HEK293 (cell line): ENCODE data around the gene HIF1AN.

Source experiments
- CTCF ChIP-seq: fragments of 450-650 bp; formaldehyde crosslinking; IDR thresholded peaks from 2 replicates; pipeline ENCODE4 v1.5.1; 2016; ENCODE audit warnings: missing biosample characterization, missing genetic modification characterization
- TCF7L2 ChIP-seq: IDR thresholded peaks from 2 replicates; pipeline ENCODE4 v1.6.1; 2011; ENCODE audit warnings: low read depth, mild to moderate bottlenecking, inconsistent platforms, low read length, moderate library complexity, borderline replicate concordance
- ZBTB49 ChIP-seq: fragments of 450-650 bp; formaldehyde crosslinking; IDR thresholded peaks from 2 replicates; pipeline ENCODE4 v1.5.1; 2016; ENCODE audit warnings: missing biosample characterization, missing genetic modification characterization, low read depth
- ZNF112 ChIP-seq: fragments of 450-650 bp; formaldehyde crosslinking; IDR thresholded peaks from 2 replicates; pipeline ENCODE4 v1.5.0; 2017; ENCODE audit warnings: missing biosample characterization, missing genetic modification characterization
- ZNF404 ChIP-seq: fragments of 450-650 bp; formaldehyde crosslinking; IDR thresholded peaks from 2 replicates; pipeline ENCODE4 v1.5.1; 2017; ENCODE audit warnings: missing biosample characterization, missing genetic modification characterization
- ZNF629 ChIP-seq: fragments of 450-650 bp; formaldehyde crosslinking; IDR thresholded peaks from 2 replicates; pipeline ENCODE4 v1.5.1; 2017; ENCODE audit warnings: missing biosample characterization, missing genetic modification characterization
- ZNF707 ChIP-seq: fragments of 450-650 bp; formaldehyde crosslinking; IDR thresholded peaks from 2 replicates; pipeline ENCODE4 v1.5.1; 2016; ENCODE audit warnings: missing biosample characterization, missing genetic modification characterization
- ZNF76 ChIP-seq: fragments of 450-650 bp; formaldehyde crosslinking; IDR thresholded peaks from 2 replicates; pipeline ENCODE4; 2016; ENCODE audit warnings: low read depth, missing biosample characterization, missing genetic modification characterization, borderline replicate concordance
- ZNF792 ChIP-seq: fragments of 450-650 bp; formaldehyde crosslinking; IDR thresholded peaks from 2 replicates; pipeline ENCODE4 v1.5.1; 2016; ENCODE audit warnings: missing biosample characterization, missing genetic modification characterization

GRCh38 chr10:100560248-100560647 lies 24.5 kb downstream of the HIF1AN start:
- no peak for TF ChIP-seq CTCF (tag by site-specific recombination)
- TF ChIP-seq ZNF404 (tag by site-specific recombination): no peak
- TF ChIP-seq ZNF112 (tag by site-specific recombination): no peak
- TF ChIP-seq ZNF707: no peak
- TF ChIP-seq TCF7L2: no peak
- no peak for TF ChIP-seq ZNF629 (tag by site-specific recombination)
- no peak for TF ChIP-seq ZBTB49
- no peak for TF ChIP-seq ZNF792 (tag by site-specific recombination)
- TF ChIP-seq ZNF76 (tag by site-specific recombination): no peak
